Cerebellar nuclear complex (tissue), 1 donor: ENCODE measurements around the gene HRCT1.

Source experiments
- DNase-seq, 2 experiments: peaks; one replicate each; lab custom pipeline; 2025; lab: John Stamatoyannopoulos, UW

HRCT1 gene

DNA sequence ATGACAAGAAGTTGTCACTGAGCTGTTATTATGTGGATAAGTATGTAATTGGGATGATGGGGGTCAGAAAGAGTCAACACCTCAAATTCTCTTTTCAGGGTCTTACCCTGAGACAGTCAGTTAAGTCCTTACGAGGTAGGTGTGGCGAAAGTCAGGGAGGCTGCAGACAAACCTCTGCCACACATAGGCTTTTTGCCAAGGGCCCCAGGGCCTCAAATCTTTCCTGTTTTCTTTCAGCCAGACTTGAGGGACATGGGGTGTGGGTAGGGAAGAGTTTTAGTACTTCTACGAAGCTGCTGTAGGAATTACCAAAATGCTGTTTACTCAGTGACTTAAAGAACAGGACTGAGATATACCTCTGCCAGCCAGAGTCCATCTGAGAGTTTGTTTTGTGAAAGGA, 38.2 kb downstream of the HRCT1 start:
- DNase-seq, result no peak

DNA sequence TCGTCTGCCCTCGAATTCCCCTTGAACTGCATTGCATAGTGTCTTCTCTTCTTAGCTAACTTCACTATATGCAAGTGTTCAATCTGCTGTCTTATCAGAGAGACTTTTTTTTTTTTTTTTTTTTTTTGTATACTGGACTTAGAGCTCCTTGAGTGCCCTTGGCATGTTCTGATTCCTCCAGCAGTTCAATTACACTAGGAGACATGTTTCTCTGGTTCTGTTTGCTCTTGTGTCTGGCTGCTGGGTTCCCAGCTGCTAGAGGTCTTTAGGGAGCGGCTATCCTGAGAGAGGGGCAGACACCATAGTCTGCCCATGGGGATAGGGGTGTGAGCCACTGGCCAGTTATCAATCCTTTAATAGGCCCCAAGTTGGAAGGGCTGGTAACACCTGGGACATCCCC, 38.8 kb downstream of the HRCT1 start:
- DNase-seq, result no peak

DNA sequence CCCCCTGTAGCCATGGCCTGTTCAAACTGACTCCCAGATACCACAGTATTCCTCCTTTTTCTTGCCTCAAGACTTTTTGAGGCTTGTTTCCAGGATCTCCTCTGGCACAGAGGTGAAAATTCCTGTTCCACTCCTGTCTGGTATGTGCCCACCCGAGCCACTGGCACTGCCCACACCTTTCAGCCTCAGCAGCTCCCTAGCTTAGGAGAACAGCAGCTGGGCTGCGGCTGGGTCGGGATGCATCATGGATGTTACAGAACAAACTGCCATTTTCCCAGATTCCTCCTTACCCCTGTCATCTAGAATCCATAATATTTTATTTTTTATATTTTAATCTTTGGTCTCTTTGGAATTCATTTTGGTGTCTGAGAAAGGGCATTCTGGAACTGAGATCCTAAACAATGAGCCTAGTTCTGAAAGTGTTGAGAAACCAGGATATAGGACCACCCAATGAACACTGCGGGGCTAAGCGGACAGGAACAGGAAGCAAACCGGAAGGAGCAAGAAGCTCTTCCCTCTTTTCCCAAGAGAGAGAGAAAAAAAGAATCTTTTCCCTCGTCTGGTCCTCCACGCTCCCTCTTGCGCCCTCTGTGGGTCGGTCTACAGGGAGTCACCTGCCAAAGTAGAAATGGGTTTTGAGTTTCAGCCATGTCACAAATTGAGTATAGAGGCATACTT, 39.5 kb downstream of the HRCT1 start:
- peak in 1 of 2 experiments; percentile 57 for DNase-seq

DNA sequence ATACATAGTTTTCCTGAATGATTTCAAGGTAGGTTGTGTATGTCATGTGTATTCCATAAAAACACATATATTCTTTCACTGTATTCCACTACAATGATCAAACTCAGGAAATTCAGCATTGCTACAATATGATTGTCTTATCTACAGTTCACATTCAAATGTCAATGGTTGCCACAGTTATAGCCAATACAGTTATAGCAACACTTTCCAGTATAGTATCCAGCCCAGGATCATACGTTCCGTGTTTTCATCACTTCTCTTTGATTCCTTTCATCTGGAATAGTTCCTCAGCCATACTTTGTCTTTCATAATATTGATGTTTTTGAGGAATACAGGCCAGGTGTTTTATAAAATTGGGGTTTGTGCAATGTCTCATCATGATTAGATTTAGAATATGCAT, 42.4 kb downstream of the HRCT1 start:
- no peak for DNase-seq

DNA sequence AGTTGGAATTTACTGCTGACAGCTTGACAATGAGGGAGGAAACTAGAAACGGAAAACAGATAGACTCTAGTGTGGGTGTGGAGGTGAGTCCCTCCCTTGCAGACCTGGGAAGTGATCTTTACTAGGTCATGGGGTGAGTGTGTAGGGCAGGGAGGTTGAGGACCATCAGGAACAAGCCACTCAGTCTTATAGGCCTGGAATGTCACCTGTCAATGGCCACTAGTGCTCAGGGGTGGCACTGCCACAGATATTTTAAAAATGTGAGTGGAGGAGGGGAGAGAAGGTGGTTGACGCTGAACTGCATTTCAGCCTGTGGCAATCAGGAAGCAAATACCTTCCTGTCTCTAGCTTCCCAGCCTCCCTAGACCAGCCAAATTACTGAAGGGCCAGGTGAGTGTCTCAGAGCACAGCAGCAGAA, 42.9 kb downstream of the HRCT1 start:
- DNase-seq, result no peak

DNA sequence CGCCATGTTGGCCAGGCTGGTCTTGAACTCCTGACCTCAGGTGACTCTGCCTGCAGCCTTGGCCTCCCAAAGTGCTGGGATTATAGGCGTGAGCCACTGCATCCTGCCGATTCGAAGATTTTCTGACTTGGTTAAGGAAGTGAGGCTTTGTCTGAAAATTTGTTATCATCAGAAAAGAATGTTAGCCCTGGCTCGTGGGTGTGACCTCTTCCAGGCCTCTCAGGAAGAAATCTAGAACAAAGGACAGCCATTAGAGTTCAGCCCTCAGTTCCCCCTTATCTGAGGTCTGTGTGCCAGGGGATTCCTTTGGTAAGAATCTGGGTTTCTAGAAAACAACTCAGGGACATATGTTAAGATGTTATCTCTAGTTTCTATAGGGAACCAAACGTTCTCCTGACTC, 45.7 kb downstream of the HRCT1 start:
- DNase-seq, result no peak

DNA sequence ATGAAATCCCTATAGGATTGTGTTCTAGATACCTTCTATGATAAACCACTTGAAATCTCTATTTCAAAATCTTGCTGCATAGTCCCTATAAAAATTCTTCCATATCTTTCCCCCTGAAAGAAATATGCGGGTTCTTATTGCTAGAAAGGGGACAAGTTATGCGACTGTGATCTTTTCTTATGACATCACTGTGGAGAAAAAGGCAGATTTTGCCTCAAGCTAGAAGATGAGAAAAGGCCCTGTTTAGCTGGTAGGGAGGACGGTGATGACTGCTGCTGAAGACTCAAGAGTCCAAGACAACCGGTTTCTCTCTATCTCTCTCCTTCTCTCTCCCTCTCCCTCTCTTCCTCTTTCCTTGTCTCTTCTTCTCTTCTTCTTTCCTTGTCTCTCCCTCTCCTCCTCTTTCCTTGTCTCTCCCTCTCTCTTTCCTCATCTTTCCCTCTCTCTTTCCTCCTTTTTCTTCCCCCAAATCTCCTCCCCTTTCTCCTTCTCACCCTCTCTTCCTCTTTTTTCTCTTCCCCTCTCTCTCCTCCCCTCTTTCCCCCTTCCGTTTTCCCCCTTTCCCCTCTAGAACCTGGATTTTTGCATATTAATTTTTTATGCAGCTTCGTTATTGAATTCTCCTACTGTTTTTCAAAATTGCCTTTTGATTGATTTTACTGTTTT, 46.7 kb downstream of the HRCT1 start:
- no peak for DNase-seq

DNA sequence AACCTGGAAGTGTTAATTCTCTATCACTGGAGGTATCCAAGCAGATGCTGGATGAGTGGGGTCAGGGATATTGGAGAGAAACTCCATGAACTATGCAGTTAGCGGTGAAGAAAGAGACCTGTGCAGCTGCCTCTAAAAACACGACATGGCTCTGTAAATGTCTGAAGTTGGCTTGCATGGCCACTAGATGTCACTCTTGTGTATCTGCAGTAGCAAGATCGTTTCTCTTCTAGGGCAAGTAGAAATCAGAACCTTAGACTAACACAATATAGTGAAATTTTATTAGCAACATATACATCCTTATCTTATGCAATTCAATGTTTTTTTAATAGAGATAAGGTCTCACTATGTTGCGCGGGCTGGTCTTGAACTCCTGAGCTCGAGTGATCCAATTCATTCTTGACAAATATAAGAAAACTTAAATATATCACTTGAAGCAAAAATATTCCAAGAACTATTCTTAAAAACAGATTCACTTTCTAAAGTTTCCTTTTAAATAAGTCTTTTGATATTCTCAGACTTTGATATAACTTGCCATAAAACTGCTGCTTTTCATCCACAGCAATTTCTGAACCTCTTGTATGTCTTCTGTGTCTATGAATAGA, 49.0 kb downstream of the HRCT1 start:
- peak in 1 of 2 experiments; percentile 44 for DNase-seq

DNA sequence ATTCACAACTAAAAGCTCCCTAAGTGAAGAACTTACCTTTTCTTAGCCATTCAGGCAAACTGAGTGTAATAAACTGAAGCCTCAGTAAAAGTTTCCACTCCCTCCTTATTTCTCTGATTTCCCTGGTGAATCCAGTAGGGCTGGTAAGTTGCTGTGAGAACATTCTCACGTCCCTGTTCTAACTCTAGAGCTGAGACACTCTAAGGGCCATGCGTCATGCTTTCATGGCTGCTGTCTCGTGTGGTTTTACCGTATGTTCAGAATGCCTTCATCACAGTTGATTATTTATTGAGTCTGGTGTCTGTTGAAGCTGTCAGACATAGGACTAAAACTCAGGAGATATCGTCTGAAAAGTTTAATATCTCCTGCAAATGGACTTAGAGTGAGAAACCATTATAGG, 50.6 kb downstream of the HRCT1 start:
- no peak for DNase-seq
